WTC11 (cell line): Measurements from ENCODE around the gene ALOX12B. TPM values are rescaled to one million over a fixed set of nuclear protein-coding genes. Genes with fewer than 3 reads are reported as not detected.

ENCODE experiments used
- ATAC-seq: fragments of 200-7000 bp; cut with Tn5 transposase; 2 replicates; pipeline ENCODE4 v1.10.0; 2021; ENCODE audit warnings: mild to moderate bottlenecking, moderate library complexity
- CTCF ChIA-PET: fragments of 300-600 bp; sonication (Branson Sonifier 250); formaldehyde crosslinking; loops from one replicate; lab custom pipeline; 2021; ENCODE audit warnings: antibody characterized with exemption; lab: Charles Lee
- POLR2A ChIA-PET: fragments of 350-600 bp; sonication (Branson Sonifier 250); formaldehyde crosslinking; loops from one replicate; lab custom pipeline; 2021; ENCODE audit warnings: antibody characterized with exemption; lab: Charles Lee
- DNase-seq: peaks from one replicate; pipeline ENCODE4 v3.0.0; 2021; ENCODE audit warnings: low spot score
- H3K27ac Mint-ChIP-seq: 2 replicates; pipeline ENCODE4 v1.8.0; 2021; ENCODE audit warnings: mixed read lengths
- H3K27me3 Mint-ChIP-seq: 2 replicates; pipeline ENCODE4 v1.8.0; 2021; ENCODE audit warnings: low read depth, mild to moderate bottlenecking, moderate library complexity, mixed read lengths
- H3K36me3 Mint-ChIP-seq: 2 replicates; pipeline ENCODE4 v1.8.0; 2021; ENCODE audit warnings: mixed read lengths
- H3K4me1 Mint-ChIP-seq: 2 replicates; pipeline ENCODE4 v1.8.0; 2022; ENCODE audit warnings: mixed read lengths
- H3K4me3 Mint-ChIP-seq: 2 replicates; pipeline ENCODE4 v1.8.0; 2021; ENCODE audit warnings: mild to moderate bottlenecking, moderate library complexity, mixed read lengths
- H3K9me3 Mint-ChIP-seq: 2 replicates; pipeline ENCODE4 v1.8.0; 2021; ENCODE audit warnings: mixed read lengths
- ATF1 ChIP-seq: sonication (generic); formaldehyde crosslinking; IDR thresholded peaks from 2 replicates; pipeline ENCODE4 v1.8.1; 2023; ENCODE audit warnings: mild to moderate bottlenecking, moderate library complexity, missing genetic modification reagents
- ETV6 ChIP-seq: sonication (generic); formaldehyde crosslinking; IDR thresholded peaks from 2 replicates; pipeline ENCODE4 v1.8.1; 2022; ENCODE audit warnings: mild to moderate bottlenecking, missing genetic modification reagents
- FOXP1 ChIP-seq: sonication (generic); formaldehyde crosslinking; IDR thresholded peaks from 2 replicates; pipeline ENCODE4 v1.8.0; 2022; ENCODE audit warnings: missing genetic modification reagents, mild to moderate bottlenecking, moderate library complexity, borderline replicate concordance
- MXD4 ChIP-seq: fragments of 250-450 bp; sonication (Bioruptor Pico); IDR thresholded peaks from 2 replicates; pipeline ENCODE4 v1.8.0; 2021; ENCODE audit warnings: mild to moderate bottlenecking, moderate library complexity, borderline replicate concordance
- SMAD4 ChIP-seq: sonication (generic); formaldehyde crosslinking; IDR thresholded peaks from 2 replicates; pipeline ENCODE4 v1.8.0; 2022; ENCODE audit warnings: mild to moderate bottlenecking, missing genetic modification reagents
- TEAD1 ChIP-seq: sonication (generic); formaldehyde crosslinking; IDR thresholded peaks from 2 replicates; pipeline ENCODE4 v1.8.0; 2022; ENCODE audit warnings: mild to moderate bottlenecking, missing genetic modification reagents
- ZNF232 ChIP-seq: sonication (generic); formaldehyde crosslinking; IDR thresholded peaks from 2 replicates; pipeline ENCODE4 v1.8.0; 2022; ENCODE audit warnings: mild to moderate bottlenecking, missing genetic modification reagents
- ZNF263 ChIP-seq: sonication (generic); formaldehyde crosslinking; IDR thresholded peaks from 2 replicates; pipeline ENCODE4 v1.8.1; 2022; ENCODE audit warnings: low read depth, mild to moderate bottlenecking, moderate library complexity, missing genetic modification reagents
- total RNA-seq: library from RNA; stranded (reverse); gene quantifications from 3 replicates; pipeline ENCODE4 v1.2.3, GENCODE V29; 2021
- TF ChIP-seq, protein P1 (sequence below): fragments of 200-600 bp; IDR thresholded peaks from 2 replicates; pipeline ENCODE4 v1.8.0; 2022; ENCODE audit warnings: antibody characterized with exemption
- TF ChIP-seq, protein P2 (sequence below): sonication (generic); formaldehyde crosslinking; IDR thresholded peaks from 2 replicates; pipeline ENCODE4 v1.8.0; 2022; ENCODE audit warnings: mild to moderate bottlenecking, missing genetic modification reagents
- TF ChIP-seq, protein P3 (sequence below): sonication (generic); formaldehyde crosslinking; IDR thresholded peaks from 2 replicates; pipeline ENCODE4 v1.8.0; 2022; ENCODE audit warnings: missing genetic modification reagents
- TF ChIP-seq, protein P4 (sequence below): sonication (generic); formaldehyde crosslinking; IDR thresholded peaks from 2 replicates; pipeline ENCODE4 v1.8.1; 2022; ENCODE audit warnings: mild to moderate bottlenecking, missing genetic modification reagents, moderate library complexity, borderline replicate concordance
- TF ChIP-seq, protein P5 (sequence below): sonication (generic); formaldehyde crosslinking; IDR thresholded peaks from 2 replicates; pipeline ENCODE4 v1.8.0; 2022; ENCODE audit warnings: mild to moderate bottlenecking, missing genetic modification reagents
- TF ChIP-seq, protein P6 (sequence below): sonication (generic); formaldehyde crosslinking; IDR thresholded peaks from 2 replicates; pipeline ENCODE4 v1.8.0; 2023; ENCODE audit warnings: missing genetic modification reagents, mild to moderate bottlenecking, borderline replicate concordance

ALOX12B gene
- total RNA-seq, 1 experiment from 2014 or later, result 0.72 TPM

DNA sequence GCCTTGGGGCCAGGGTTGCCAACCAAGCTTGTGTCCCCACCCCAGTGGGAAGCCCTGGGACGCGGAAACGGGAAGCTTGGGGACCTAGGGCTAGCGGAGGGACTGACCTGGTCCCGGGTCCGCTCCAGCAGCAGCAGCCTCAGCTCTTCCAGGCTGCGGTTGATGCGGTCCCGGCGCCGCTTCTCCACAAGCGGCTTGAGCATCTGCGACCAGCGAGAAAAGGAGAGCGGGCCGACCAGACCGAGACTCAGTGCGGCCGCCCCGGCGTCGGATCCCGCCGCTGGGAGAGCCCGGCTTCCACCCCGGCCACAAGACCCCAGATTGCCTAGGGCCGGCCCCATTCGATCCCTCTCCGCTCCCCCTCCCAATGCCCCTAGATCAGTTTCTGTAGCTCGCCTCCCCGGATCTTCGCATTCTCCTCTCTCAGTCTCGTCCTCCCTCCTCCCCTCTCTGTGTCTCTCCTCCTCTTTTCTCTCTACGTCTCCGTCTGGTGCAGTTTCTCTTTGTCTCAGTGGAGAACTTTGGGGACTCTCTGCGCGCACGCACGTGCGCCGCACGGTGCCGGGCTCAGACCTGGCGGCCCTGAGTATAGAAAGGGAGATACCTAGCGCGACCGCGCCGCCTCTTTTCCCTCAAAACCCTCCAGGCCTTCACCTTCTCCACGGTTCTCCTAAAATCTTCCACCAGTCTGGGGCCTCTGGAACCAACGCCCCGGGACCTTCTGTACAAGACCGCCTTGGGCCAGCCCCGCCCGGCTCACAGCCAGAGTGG, 35.6 kb upstream of the ALOX12B start:
- ATAC-seq, result no peak
- CTCF ChIA-PET, result interaction anchor here (0.9 to 9.8 kb wide), 13 partner anchors 11 to 101 kb away, joined by 3 to 118 read pairs (median 6); partner anchors contain the start of gene AURKB
- no peak overlapping the region for H3K27ac Mint-ChIP-seq
- TF ChIP-seq TEAD1 (CRISPR knock-in tag), result no peak
- TF ChIP-seq, protein P1, sequence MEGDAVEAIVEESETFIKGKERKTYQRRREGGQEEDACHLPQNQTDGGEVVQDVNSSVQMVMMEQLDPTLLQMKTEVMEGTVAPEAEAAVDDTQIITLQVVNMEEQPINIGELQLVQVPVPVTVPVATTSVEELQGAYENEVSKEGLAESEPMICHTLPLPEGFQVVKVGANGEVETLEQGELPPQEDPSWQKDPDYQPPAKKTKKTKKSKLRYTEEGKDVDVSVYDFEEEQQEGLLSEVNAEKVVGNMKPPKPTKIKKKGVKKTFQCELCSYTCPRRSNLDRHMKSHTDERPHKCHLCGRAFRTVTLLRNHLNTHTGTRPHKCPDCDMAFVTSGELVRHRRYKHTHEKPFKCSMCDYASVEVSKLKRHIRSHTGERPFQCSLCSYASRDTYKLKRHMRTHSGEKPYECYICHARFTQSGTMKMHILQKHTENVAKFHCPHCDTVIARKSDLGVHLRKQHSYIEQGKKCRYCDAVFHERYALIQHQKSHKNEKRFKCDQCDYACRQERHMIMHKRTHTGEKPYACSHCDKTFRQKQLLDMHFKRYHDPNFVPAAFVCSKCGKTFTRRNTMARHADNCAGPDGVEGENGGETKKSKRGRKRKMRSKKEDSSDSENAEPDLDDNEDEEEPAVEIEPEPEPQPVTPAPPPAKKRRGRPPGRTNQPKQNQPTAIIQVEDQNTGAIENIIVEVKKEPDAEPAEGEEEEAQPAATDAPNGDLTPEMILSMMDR, result no peak
- TF ChIP-seq, protein P2, sequence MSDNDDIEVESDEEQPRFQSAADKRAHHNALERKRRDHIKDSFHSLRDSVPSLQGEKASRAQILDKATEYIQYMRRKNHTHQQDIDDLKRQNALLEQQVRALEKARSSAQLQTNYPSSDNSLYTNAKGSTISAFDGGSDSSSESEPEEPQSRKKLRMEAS (CRISPR knock-in tag), result 0 out of 2 replicates have a peak, but pooled peaks have one; percentile 4
- no peak for TF ChIP-seq FOXP1 (CRISPR knock-in tag)
- TF ChIP-seq, protein P3, sequence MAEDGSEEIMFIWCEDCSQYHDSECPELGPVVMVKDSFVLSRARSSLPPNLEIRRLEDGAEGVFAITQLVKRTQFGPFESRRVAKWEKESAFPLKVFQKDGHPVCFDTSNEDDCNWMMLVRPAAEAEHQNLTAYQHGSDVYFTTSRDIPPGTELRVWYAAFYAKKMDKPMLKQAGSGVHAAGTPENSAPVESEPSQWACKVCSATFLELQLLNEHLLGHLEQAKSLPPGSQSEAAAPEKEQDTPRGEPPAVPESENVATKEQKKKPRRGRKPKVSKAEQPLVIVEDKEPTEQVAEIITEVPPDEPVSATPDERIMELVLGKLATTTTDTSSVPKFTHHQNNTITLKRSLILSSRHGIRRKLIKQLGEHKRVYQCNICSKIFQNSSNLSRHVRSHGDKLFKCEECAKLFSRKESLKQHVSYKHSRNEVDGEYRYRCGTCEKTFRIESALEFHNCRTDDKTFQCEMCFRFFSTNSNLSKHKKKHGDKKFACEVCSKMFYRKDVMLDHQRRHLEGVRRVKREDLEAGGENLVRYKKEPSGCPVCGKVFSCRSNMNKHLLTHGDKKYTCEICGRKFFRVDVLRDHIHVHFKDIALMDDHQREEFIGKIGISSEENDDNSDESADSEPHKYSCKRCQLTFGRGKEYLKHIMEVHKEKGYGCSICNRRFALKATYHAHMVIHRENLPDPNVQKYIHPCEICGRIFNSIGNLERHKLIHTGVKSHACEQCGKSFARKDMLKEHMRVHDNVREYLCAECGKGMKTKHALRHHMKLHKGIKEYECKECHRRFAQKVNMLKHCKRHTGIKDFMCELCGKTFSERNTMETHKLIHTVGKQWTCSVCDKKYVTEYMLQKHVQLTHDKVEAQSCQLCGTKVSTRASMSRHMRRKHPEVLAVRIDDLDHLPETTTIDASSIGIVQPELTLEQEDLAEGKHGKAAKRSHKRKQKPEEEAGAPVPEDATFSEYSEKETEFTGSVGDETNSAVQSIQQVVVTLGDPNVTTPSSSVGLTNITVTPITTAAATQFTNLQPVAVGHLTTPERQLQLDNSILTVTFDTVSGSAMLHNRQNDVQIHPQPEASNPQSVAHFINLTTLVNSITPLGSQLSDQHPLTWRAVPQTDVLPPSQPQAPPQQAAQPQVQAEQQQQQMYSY, result 0 out of 2 replicates have a peak, but pooled peaks have one; percentile 8
- TF ChIP-seq, protein P4, sequence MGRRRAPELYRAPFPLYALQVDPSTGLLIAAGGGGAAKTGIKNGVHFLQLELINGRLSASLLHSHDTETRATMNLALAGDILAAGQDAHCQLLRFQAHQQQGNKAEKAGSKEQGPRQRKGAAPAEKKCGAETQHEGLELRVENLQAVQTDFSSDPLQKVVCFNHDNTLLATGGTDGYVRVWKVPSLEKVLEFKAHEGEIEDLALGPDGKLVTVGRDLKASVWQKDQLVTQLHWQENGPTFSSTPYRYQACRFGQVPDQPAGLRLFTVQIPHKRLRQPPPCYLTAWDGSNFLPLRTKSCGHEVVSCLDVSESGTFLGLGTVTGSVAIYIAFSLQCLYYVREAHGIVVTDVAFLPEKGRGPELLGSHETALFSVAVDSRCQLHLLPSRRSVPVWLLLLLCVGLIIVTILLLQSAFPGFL (CRISPR knock-in tag), result no peak
- TF ChIP-seq ATF1 (CRISPR knock-in tag), result no peak
- TF ChIP-seq ZNF263, result no peak
- TF ChIP-seq, protein P5, sequence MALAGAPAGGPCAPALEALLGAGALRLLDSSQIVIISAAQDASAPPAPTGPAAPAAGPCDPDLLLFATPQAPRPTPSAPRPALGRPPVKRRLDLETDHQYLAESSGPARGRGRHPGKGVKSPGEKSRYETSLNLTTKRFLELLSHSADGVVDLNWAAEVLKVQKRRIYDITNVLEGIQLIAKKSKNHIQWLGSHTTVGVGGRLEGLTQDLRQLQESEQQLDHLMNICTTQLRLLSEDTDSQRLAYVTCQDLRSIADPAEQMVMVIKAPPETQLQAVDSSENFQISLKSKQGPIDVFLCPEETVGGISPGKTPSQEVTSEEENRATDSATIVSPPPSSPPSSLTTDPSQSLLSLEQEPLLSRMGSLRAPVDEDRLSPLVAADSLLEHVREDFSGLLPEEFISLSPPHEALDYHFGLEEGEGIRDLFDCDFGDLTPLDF (CRISPR knock-in tag), result no peak
- TF ChIP-seq ETV6, result peak; percentile 32; the same call in 1 of the 2 replicates
- H3K36me3 Mint-ChIP-seq, result no peaks in the 10 kb centered on the region
- no peaks in the 10 kb centered on the region for H3K9me3 Mint-ChIP-seq
- peak overlapping the region; percentile 85 for H3K4me3 Mint-ChIP-seq
- peak; percentile 35 for DNase-seq
- H3K27me3 Mint-ChIP-seq, result peaks cover 71% of the 10 kb centered on the region
- POLR2A ChIA-PET, result interaction anchor here (0.6 to 2.5 kb wide), 8 partner anchors 11 to 194 kb away, joined by 3 to 7 read pairs (median 4); partner anchors contain the start of genes BORCS6 and PER1
- peaks cover 23% of the 10 kb centered on the region for H3K4me1 Mint-ChIP-seq

DNA sequence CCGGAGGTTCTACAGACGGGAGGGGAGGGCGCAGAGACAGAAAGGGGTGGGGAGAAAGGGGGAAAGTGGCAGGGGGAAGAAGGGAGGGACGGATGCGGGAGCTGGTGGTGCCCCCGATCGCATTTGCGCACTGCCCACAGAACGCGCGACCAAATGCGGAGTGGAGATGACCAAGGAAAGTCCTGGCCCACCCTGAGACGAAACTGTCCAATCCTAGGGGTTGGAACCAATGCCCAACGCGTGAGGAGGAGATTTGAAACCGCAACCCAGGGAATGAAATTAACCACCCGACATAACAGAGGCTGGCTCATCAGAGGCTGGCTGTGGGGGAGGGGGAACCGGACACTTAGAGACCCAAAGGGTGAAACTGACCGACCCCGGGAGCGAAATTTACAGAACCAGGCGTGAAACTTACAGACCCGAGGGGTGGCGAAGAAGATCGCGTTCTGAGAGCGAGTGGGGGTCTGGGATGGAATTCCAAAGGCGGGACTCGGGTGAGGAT, 35.0 kb upstream of the ALOX12B start:
- H3K4me1 Mint-ChIP-seq, result peaks cover 23% of the 10 kb centered on the region
- ChIA-PET POLR2A (interaction anchor here (0.6 to 2.5 kb wide), 8 partner anchors 11 to 210 kb away, joined by 3 to 9 read pairs (median 4); no protein-coding TSS in a partner anchor), CTCF (interaction anchor here (0.7 to 9.8 kb wide), 18 partner anchors 12 to 191 kb away, joined by 3 to 118 read pairs (median 4); partner anchors contain the start of genes AURKB, CNTROB and TRAPPC1)
- H3K4me3 Mint-ChIP-seq, result peak overlapping the region; percentile 85
- no peak overlapping the region for H3K27ac Mint-ChIP-seq
- ATAC-seq (no peak), DNase-seq (peak; percentile 77)
- H3K27me3 Mint-ChIP-seq, result peaks cover 71% of the 10 kb centered on the region
- H3K9me3 Mint-ChIP-seq, result no peaks in the 10 kb centered on the region
- no peaks in the 10 kb centered on the region for H3K36me3 Mint-ChIP-seq
- TF ChIP-seq, protein P1, result no peak
- TF ChIP-seq, protein P6, sequence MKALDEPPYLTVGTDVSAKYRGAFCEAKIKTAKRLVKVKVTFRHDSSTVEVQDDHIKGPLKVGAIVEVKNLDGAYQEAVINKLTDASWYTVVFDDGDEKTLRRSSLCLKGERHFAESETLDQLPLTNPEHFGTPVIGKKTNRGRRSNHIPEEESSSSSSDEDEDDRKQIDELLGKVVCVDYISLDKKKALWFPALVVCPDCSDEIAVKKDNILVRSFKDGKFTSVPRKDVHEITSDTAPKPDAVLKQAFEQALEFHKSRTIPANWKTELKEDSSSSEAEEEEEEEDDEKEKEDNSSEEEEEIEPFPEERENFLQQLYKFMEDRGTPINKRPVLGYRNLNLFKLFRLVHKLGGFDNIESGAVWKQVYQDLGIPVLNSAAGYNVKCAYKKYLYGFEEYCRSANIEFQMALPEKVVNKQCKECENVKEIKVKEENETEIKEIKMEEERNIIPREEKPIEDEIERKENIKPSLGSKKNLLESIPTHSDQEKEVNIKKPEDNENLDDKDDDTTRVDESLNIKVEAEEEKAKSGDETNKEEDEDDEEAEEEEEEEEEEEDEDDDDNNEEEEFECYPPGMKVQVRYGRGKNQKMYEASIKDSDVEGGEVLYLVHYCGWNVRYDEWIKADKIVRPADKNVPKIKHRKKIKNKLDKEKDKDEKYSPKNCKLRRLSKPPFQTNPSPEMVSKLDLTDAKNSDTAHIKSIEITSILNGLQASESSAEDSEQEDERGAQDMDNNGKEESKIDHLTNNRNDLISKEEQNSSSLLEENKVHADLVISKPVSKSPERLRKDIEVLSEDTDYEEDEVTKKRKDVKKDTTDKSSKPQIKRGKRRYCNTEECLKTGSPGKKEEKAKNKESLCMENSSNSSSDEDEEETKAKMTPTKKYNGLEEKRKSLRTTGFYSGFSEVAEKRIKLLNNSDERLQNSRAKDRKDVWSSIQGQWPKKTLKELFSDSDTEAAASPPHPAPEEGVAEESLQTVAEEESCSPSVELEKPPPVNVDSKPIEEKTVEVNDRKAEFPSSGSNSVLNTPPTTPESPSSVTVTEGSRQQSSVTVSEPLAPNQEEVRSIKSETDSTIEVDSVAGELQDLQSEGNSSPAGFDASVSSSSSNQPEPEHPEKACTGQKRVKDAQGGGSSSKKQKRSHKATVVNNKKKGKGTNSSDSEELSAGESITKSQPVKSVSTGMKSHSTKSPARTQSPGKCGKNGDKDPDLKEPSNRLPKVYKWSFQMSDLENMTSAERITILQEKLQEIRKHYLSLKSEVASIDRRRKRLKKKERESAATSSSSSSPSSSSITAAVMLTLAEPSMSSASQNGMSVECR, result no peak
- TF ChIP-seq SMAD4 (CRISPR knock-in tag) (no peak), ZNF232 (CRISPR knock-in tag) (0 out of 2 replicates have a peak, but pooled peaks have one; percentile 36), MXD4 (CRISPR knock-in tag) (no peak)
